Muscle layer of duodenum (tissue), 2 donors: Measurements from ENCODE around the gene TRIM4.
"Not testable (repeated sequence)": the region's sequence is repeated elsewhere in the genome, so short reads cannot be mapped to it uniquely, and the experiment has no call there.

Source experiments
- H3K27ac ChIP-seq: one replicate; pipeline ENCODE4 v1.7.0; 2013; ENCODE audit warnings: mild to moderate bottlenecking, low read length
- H3K27me3 ChIP-seq: one replicate; pipeline ENCODE4 v1.7.0; 2013; ENCODE audit warnings: low read depth, mild to moderate bottlenecking, control low read depth, low read length
- H3K36me3 ChIP-seq, 2 donors: one replicate each; pipeline ENCODE4 v1.7.0; 2013; ENCODE audit warnings: low read length in 2 of 2, control low read depth in 1 of 2, mild to moderate bottlenecking in 1 of 2; ENCODE audit not compliant: insufficient read depth in 2 of 2, control insufficient read depth in 1 of 2
- H3K4me1 ChIP-seq, 2 donors: one replicate each; pipeline ENCODE4 v1.7.0; 2013; ENCODE audit warnings: low read length in 2 of 2, mild to moderate bottlenecking in 2 of 2, control low read depth in 1 of 2, moderate library complexity in 1 of 2; ENCODE audit not compliant: insufficient read depth in 2 of 2, control insufficient read depth in 1 of 2
- H3K4me3 ChIP-seq, 2 donors: one replicate each; pipeline ENCODE4 v1.7.0; 2013; ENCODE audit warnings: low read length in 2 of 2, low read depth in 1 of 2, mild to moderate bottlenecking in 1 of 2
- H3K9me3 ChIP-seq, 2 donors: one replicate each; pipeline ENCODE4 v1.7.0; 2013; ENCODE audit warnings: low read length in 2 of 2, control low read depth in 1 of 2, mild to moderate bottlenecking in 1 of 2; ENCODE audit not compliant: control insufficient read depth in 1 of 2
- donor health status: healthy.

Gene TRIM4

GRCh38 chr7:99918959-99919813 is at the start of gene TRIM4:
TSS of gene TRIM4 (minus strand) at chr7:99919530. CDS start at chr7:99919401, 129 bp downstream.
- Histone ChIP-seq H3K36me3 (peaks cover 23 to 27% of the 10 kb centered on the region in 2 donors), H3K27me3 (no peaks in the 10 kb centered on the region), H3K9me3 (no peaks in the 10 kb centered on the region), H3K4me3 (peak within 1 kb of the TSS; percentile 87 to 95), H3K27ac (peak within 1 kb of the TSS; percentile 88), H3K4me1 (peaks cover 13 to 50% of the 10 kb centered on the region in 2 donors)

- H3K36me3 ChIP-seq = no peaks in the 10 kb centered on the region
- H3K27ac ChIP-seq = no peak overlapping the region
- no peak overlapping the region for H3K4me3 ChIP-seq
- H3K9me3 ChIP-seq = no peaks in the 10 kb centered on the region
- H3K4me1 ChIP-seq = no peaks in the 10 kb centered on the region
- H3K27me3 ChIP-seq = peaks cover 4% of the 10 kb centered on the region
Measured at GRCh38 chr7:99958564-99959227, 39.4 kb upstream of the TRIM4 start.

GRCh38 chr7:99955247-99955646 is 35.9 kb upstream of the TRIM4 start:
- H3K36me3 ChIP-seq = no peaks in the 10 kb centered on the region
- no peak overlapping the region for H3K4me3 ChIP-seq
- H3K9me3 ChIP-seq = no peaks in the 10 kb centered on the region
- H3K4me1 ChIP-seq = no peaks in the 10 kb centered on the region
- no peak overlapping the region for H3K27ac ChIP-seq
- no peaks in the 10 kb centered on the region for H3K27me3 ChIP-seq

- not testable (repeated sequence) for H3K4me3 ChIP-seq, H3K9me3 ChIP-seq, H3K36me3 ChIP-seq, H3K27me3 ChIP-seq, H3K27ac ChIP-seq, H3K4me1 ChIP-seq
Measured at GRCh38 chr7:99954643-99955042, 35.3 kb upstream of the TRIM4 start.

GRCh38 chr7:99953649-99954048 is 34.3 kb upstream of the TRIM4 start:
- Histone ChIP-seq H3K4me1 (no peaks in the 10 kb centered on the region), H3K27me3 (no peaks in the 10 kb centered on the region), H3K36me3 (no peaks in the 10 kb centered on the region), H3K9me3 (no peaks in the 10 kb centered on the region), H3K4me3 (no peak overlapping the region), H3K27ac (no peak overlapping the region)

GRCh38 chr7:99952649-99953048 is 33.3 kb upstream of the TRIM4 start:
- H3K4me1 ChIP-seq, H3K36me3 ChIP-seq, H3K9me3 ChIP-seq, H3K27ac ChIP-seq, H3K27me3 ChIP-seq, H3K4me3 ChIP-seq: not testable (repeated sequence)

- H3K4me1 ChIP-seq, H3K27ac ChIP-seq, H3K27me3 ChIP-seq, H3K36me3 ChIP-seq, H3K4me3 ChIP-seq, H3K9me3 ChIP-seq: not testable (repeated sequence)
Measured at GRCh38 chr7:99950819-99951218, 31.5 kb upstream of the TRIM4 start.

GRCh38 chr7:99949645-99950228 is 30.4 kb upstream of the TRIM4 start:
- no peaks in the 10 kb centered on the region for H3K27me3 ChIP-seq
- no peaks in the 10 kb centered on the region for H3K36me3 ChIP-seq
- no peak overlapping the region for H3K27ac ChIP-seq
- H3K4me3 ChIP-seq = no peak overlapping the region
- no peaks in the 10 kb centered on the region for H3K9me3 ChIP-seq
- H3K4me1 ChIP-seq = no peaks in the 10 kb centered on the region

- no peak overlapping the region for H3K4me3 ChIP-seq
- H3K9me3 ChIP-seq = no peaks in the 10 kb centered on the region
- H3K27me3 ChIP-seq = peaks cover 3% of the 10 kb centered on the region
- H3K4me1 ChIP-seq = no peaks in the 10 kb centered on the region
- H3K27ac ChIP-seq = no peak overlapping the region
- H3K36me3 ChIP-seq = no peaks in the 10 kb centered on the region
Measured at GRCh38 chr7:99947608-99948007, 28.3 kb upstream of the TRIM4 start.

- H3K36me3 ChIP-seq = no peaks in the 10 kb centered on the region
- no peak overlapping the region for H3K4me3 ChIP-seq
- no peaks in the 10 kb centered on the region for H3K9me3 ChIP-seq
- H3K4me1 ChIP-seq = no peaks in the 10 kb centered on the region
- H3K27ac ChIP-seq = no peak overlapping the region
- peaks cover 3% of the 10 kb centered on the region for H3K27me3 ChIP-seq
Measured at GRCh38 chr7:99944497-99945070, 25.3 kb upstream of the TRIM4 start.
